ENCODE results near the gene ENO2. TPM values are rescaled to one million over a fixed set of nuclear protein-coding genes. Genes with fewer than 3 reads are reported as not detected.

Gene ENO2
- total and polyA plus RNA-seq, 2 experiments from 2014 or later = 43.5 to 53.5 TPM

- no peak for TF ChIP-seq ZNF462 (CRISPR knock-in tag; IDR thresholded peaks at IDR 0.05)
- TF ChIP-seq REST (IDR thresholded peaks at IDR 0.05; ENCODE audit: unreplicated experiment) = no peak
- TF ChIP-seq EZH2 (IDR thresholded peaks at IDR 0.05; ENCODE audit: low read depth, unreplicated experiment) = no peak
- no peak for TF ChIP-seq ETS1 (IDR thresholded peaks at IDR 0.05)
Observed at GRCh38 chr12:6917491-6918231, 3.3 kb downstream of the ENO2 start (continued).

Data from GM23338 (cell line).